HepG2 (cell line): ENCODE data around the gene CBFA2T2.

Experiments
- BRCA1 ChIP-seq: sonication (generic); formaldehyde crosslinking; IDR thresholded peaks from 2 replicates; pipeline ENCODE4 v1.4.0; 2020; ENCODE audit warnings: missing genetic modification reagents
- DPF2 ChIP-seq: sonication (generic); formaldehyde crosslinking; IDR thresholded peaks from 2 replicates; pipeline ENCODE4 v1.4.0; 2020; ENCODE audit warnings: mild to moderate bottlenecking, low read depth, missing genetic modification reagents, borderline replicate concordance
- RAD51 ChIP-seq: fragments of 450-650 bp; IDR thresholded peaks from 2 replicates; pipeline ENCODE4 v1.6.1; 2016; ENCODE audit warnings: borderline replicate concordance
- SUZ12 ChIP-seq: fragments of 150-350 bp; IDR thresholded peaks from 2 replicates; pipeline ENCODE4 v1.6.1; 2014; ENCODE audit warnings: low read depth, low read length
- TAF15 ChIP-seq: fragments of 200-400 bp; formaldehyde crosslinking; IDR thresholded peaks from one replicate; pipeline ENCODE4 v1.6.1; 2018; ENCODE audit warnings: mild to moderate bottlenecking, low read depth, low read length; ENCODE audit not compliant: poor library complexity, severe bottlenecking
- ZNF3 ChIP-seq: IDR thresholded peaks from 2 replicates; pipeline ENCODE4 v1.7.0; 2017; ENCODE audit warnings: inconsistent platforms
- ZSCAN12 ChIP-seq: sonication (generic); formaldehyde crosslinking; IDR thresholded peaks from 2 replicates; pipeline ENCODE4 v1.9.0; 2021; ENCODE audit warnings: mild to moderate bottlenecking, missing genetic modification reagents
- TF ChIP-seq, protein P1 (sequence below): sonication (generic); formaldehyde crosslinking; IDR thresholded peaks from 2 replicates; pipeline ENCODE4 v1.4.0; 2020; ENCODE audit warnings: missing genetic modification reagents, borderline replicate concordance
- TF ChIP-seq, protein P2 (sequence below): IDR thresholded peaks from 2 replicates; pipeline ENCODE4 v1.6.1; 2016; ENCODE audit warnings: missing genetic modification reagents, missing compliant biosample characterization
- TF ChIP-seq, protein P3 (sequence below): IDR thresholded peaks from 2 replicates; pipeline ENCODE4 v1.6.1; 2016; ENCODE audit warnings: low read depth, control low read depth

DNA sequence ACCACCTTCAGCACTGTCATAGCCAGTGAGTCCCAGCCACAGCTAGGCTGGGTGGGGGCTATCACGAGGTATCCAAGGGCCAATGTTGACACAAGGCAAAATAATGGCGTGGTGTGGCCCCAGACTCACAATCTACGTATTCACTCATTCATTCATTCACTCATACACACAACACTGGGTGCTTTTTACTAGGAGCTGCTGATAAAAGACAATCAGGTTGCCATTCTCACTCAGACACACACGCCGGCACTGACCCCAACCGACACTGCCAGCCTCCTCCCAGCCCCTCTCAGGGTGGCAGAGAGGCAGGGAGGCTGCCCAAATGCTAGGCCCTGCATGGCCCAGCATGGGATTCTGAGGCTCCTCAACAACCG is 170.8 kb downstream of the CBFA2T2 start:
- TF ChIP-seq ZSCAN12 (CRISPR knock-in tag) (no peak), BRCA1 (CRISPR knock-in tag) (no peak), SUZ12 (no peak), DPF2 (CRISPR knock-in tag) (no peak), ZNF3 (no peak), RAD51 (no peak), TAF15 (no peak)
- TF ChIP-seq, protein P1, sequence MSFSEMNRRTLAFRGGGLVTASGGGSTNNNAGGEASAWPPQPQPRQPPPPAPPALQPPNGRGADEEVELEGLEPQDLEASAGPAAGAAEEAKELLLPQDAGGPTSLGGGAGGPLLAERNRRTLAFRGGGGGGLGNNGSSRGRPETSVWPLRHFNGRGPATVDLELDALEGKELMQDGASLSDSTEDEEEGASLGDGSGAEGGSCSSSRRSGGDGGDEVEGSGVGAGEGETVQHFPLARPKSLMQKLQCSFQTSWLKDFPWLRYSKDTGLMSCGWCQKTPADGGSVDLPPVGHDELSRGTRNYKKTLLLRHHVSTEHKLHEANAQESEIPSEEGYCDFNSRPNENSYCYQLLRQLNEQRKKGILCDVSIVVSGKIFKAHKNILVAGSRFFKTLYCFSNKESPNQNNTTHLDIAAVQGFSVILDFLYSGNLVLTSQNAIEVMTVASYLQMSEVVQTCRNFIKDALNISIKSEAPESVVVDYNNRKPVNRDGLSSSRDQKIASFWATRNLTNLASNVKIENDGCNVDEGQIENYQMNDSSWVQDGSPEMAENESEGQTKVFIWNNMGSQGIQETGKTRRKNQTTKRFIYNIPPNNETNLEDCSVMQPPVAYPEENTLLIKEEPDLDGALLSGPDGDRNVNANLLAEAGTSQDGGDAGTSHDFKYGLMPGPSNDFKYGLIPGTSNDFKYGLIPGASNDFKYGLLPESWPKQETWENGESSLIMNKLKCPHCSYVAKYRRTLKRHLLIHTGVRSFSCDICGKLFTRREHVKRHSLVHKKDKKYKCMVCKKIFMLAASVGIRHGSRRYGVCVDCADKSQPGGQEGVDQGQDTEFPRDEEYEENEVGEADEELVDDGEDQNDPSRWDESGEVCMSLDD (CRISPR knock-in tag) = no peak
- TF ChIP-seq, protein P2, sequence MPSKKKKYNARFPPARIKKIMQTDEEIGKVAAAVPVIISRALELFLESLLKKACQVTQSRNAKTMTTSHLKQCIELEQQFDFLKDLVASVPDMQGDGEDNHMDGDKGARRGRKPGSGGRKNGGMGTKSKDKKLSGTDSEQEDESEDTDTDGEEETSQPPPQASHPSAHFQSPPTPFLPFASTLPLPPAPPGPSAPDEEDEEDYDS (CRISPR knock-in tag) = no peak
- TF ChIP-seq, protein P3, sequence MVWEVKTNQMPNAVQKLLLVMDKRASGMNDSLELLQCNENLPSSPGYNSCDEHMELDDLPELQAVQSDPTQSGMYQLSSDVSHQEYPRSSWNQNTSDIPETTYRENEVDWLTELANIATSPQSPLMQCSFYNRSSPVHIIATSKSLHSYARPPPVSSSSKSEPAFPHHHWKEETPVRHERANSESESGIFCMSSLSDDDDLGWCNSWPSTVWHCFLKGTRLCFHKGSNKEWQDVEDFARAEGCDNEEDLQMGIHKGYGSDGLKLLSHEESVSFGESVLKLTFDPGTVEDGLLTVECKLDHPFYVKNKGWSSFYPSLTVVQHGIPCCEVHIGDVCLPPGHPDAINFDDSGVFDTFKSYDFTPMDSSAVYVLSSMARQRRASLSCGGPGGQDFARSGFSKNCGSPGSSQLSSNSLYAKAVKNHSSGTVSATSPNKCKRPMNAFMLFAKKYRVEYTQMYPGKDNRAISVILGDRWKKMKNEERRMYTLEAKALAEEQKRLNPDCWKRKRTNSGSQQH (CRISPR knock-in tag) = no peak
